Vagina (tissue), 2 donors: ENCODE results near the gene ATPAF1.

Experiments used
- POLR2AphosphoS5 ChIP-seq, 2 donors: sonication (generic); formaldehyde crosslinking; IDR thresholded peaks; one replicate each; pipeline ENCODE4 v1.9.0; 2017; ENCODE audit warnings: antibody characterized with exemption in 2 of 2, mild to moderate bottlenecking in 2 of 2, low read depth in 1 of 2; ENCODE audit not compliant: insufficient read depth in 1 of 2
- TF ChIP-seq, protein P1 (sequence below), 3 experiments: fragments of 450-650 bp in 2 of 3; fragments of 200-600 bp in 1 of 3; sonication (generic) in 1 of 3; IDR thresholded peaks; one replicate each; pipeline ENCODE4 v1.5.1; 2017 to 2019; ENCODE audit warnings: antibody characterized with exemption in 3 of 3, mild to moderate bottlenecking in 2 of 3, moderate library complexity in 2 of 3

DNA sequence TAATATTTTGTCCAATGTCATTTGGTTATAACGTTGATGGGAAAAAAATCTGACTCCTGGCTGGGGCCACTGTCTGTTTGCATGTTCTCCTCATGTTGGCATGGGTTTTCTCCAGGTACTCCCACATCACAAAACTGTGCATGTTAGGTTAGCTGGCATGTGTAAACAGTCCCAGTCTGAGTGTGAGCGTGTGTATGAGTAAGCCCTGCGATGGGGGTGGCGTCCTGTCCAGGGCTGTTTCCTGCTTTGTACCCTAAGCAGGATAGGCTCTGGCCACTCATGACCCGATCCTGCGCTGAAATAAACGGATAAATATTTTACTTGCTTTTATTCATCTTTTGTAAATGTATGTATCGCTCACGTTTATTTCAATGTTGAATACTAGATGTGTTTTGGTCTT lies 37.2 kb upstream of the ATPAF1 start:
- TF ChIP-seq, protein P1, sequence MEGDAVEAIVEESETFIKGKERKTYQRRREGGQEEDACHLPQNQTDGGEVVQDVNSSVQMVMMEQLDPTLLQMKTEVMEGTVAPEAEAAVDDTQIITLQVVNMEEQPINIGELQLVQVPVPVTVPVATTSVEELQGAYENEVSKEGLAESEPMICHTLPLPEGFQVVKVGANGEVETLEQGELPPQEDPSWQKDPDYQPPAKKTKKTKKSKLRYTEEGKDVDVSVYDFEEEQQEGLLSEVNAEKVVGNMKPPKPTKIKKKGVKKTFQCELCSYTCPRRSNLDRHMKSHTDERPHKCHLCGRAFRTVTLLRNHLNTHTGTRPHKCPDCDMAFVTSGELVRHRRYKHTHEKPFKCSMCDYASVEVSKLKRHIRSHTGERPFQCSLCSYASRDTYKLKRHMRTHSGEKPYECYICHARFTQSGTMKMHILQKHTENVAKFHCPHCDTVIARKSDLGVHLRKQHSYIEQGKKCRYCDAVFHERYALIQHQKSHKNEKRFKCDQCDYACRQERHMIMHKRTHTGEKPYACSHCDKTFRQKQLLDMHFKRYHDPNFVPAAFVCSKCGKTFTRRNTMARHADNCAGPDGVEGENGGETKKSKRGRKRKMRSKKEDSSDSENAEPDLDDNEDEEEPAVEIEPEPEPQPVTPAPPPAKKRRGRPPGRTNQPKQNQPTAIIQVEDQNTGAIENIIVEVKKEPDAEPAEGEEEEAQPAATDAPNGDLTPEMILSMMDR (IDR thresholded peaks at IDR 0.05): no peak
- no peak for TF ChIP-seq POLR2AphosphoS5 (IDR thresholded peaks at IDR 0.05; ENCODE audit: insufficient read depth in 1 of 2, low read depth in 1 of 2)
